ENCODE data around the gene UPF3A.

UPF3A gene

GRCh38 chr13:114318624-114319023 lies 37.2 kb downstream of the UPF3A start:
- TF ChIP-seq EP300 (IDR thresholded peaks at IDR 0.05; ENCODE audit: borderline replicate concordance) (no peak), MAX (IDR thresholded peaks at IDR 0.05) (no peak), TEAD4 (IDR thresholded peaks at IDR 0.05) (no peak), RAD21 (IDR thresholded peaks at IDR 0.05; ENCODE audit: low read depth) (no peak), REST (IDR thresholded peaks at IDR 0.05; ENCODE audit: low read depth) (no peak), TAF1 (IDR thresholded peaks at IDR 0.05; ENCODE audit: low read depth) (no peak), USF1 (IDR thresholded peaks at IDR 0.05) (no peak)

- TF ChIP-seq CEBPB (IDR thresholded peaks at IDR 0.05) (no peak), TAF1 (IDR thresholded peaks at IDR 0.05; ENCODE audit: low read depth) (no peak), NFIC (IDR thresholded peaks at IDR 0.05) (no peak), TCF12 (IDR thresholded peaks at IDR 0.05; ENCODE audit: low read depth) (no peak), TEAD4 (IDR thresholded peaks at IDR 0.05) (no peak), RAD21 (IDR thresholded peaks at IDR 0.05; ENCODE audit: low read depth) (no peak), EGR1 (IDR thresholded peaks at IDR 0.05) (no peak), USF1 (IDR thresholded peaks at IDR 0.05) (no peak), YY1 (IDR thresholded peaks at IDR 0.05; ENCODE audit: low read depth) (no peak)
These were observed 38.1 kb downstream of the UPF3A start for GRCh38 chr13:114319441-114319913.

GRCh38 chr13:114320065-114320464 lies 38.7 kb downstream of the UPF3A start:
- TF ChIP-seq MAX (IDR thresholded peaks at IDR 0.05) (no peak), EGR1 (IDR thresholded peaks at IDR 0.05) (no peak), CREB1 (IDR thresholded peaks at IDR 0.05; ENCODE audit: low read depth) (no peak), YY1 (IDR thresholded peaks at IDR 0.05; ENCODE audit: low read depth) (no peak), ZBTB7A (IDR thresholded peaks at IDR 0.05; ENCODE audit: low read depth) (no peak), CEBPB (IDR thresholded peaks at IDR 0.05) (no peak)

- TF ChIP-seq REST (IDR thresholded peaks at IDR 0.05; ENCODE audit: low read depth): no peak
These were observed 39.9 kb downstream of the UPF3A start for GRCh38 chr13:114321256-114321655.

- TF ChIP-seq RAD21 (IDR thresholded peaks at IDR 0.05; ENCODE audit: low read depth) (no peak), EP300 (IDR thresholded peaks at IDR 0.05; ENCODE audit: borderline replicate concordance) (no peak), MAX (IDR thresholded peaks at IDR 0.05) (no peak), NFIC (IDR thresholded peaks at IDR 0.05) (no peak), TAF1 (IDR thresholded peaks at IDR 0.05; ENCODE audit: low read depth) (no peak), CEBPB (IDR thresholded peaks at IDR 0.05) (no peak)
These were observed 41.9 kb downstream of the UPF3A start for GRCh38 chr13:114323349-114323748.

- no peak for TF ChIP-seq TEAD4 (IDR thresholded peaks at IDR 0.05)
These were observed 42.9 kb downstream of the UPF3A start for GRCh38 chr13:114324334-114324733.

GRCh38 chr13:114325729-114326128 lies 44.3 kb downstream of the UPF3A start:
- TF ChIP-seq TCF12 (IDR thresholded peaks at IDR 0.05; ENCODE audit: low read depth) (no peak), CEBPB (IDR thresholded peaks at IDR 0.05) (no peak), RAD21 (IDR thresholded peaks at IDR 0.05; ENCODE audit: low read depth) (no peak), EP300 (IDR thresholded peaks at IDR 0.05; ENCODE audit: borderline replicate concordance) (no peak), FOXM1 (IDR thresholded peaks at IDR 0.05; ENCODE audit: borderline replicate concordance, low read depth) (no peak), TAF1 (IDR thresholded peaks at IDR 0.05; ENCODE audit: low read depth) (no peak), EGR1 (IDR thresholded peaks at IDR 0.05) (no peak), YY1 (IDR thresholded peaks at IDR 0.05; ENCODE audit: low read depth) (no peak), CREB1 (IDR thresholded peaks at IDR 0.05; ENCODE audit: low read depth) (no peak), TEAD4 (IDR thresholded peaks at IDR 0.05) (no peak)
